HepG2 (cell line): Measurements from ENCODE around the gene THBS4. TPM values are rescaled to one million over a fixed set of nuclear protein-coding genes. Genes with fewer than 3 reads are reported as not detected.

Experiments used
- ATAC-seq: fragments of 200-7000 bp; cut with Tn5 transposase; 3 replicates; pipeline ENCODE4 v1.9.1; 2020; ENCODE audit warnings: mild to moderate bottlenecking, moderate library complexity
- BruUV-seq: library from RNA; stranded (reverse); fragments of 400-500 nt; replicated peaks from 2 replicates; lab custom pipeline; 2021; lab: Mats Ljungman, UMichigan
- CTCF ChIA-PET: fragments of 300-600 bp; formaldehyde crosslinking; extraction: SDS; loops from one replicate; lab custom pipeline; 2021; ENCODE audit warnings: low total read pairs, inconsistent platforms, low intra/inter-chr PET ratio; lab: Yijun Ruan, JAX
- POLR2A ChIA-PET: fragments of 350-600 bp; sonication (Branson Sonifier 250); formaldehyde crosslinking; loops from one replicate; lab custom pipeline; 2020; ENCODE audit warnings: antibody characterized with exemption, inconsistent platforms; lab: Yijun Ruan, JAX
- DNase-seq: peaks from one replicate; pipeline ENCODE4 v3.0.0-alpha.2; 2015; ENCODE audit warnings: low spot score
- FAIRE-seq: peaks from 3 replicates; lab custom pipeline; 2011; peaks lifted over from hg19 to GRCh38; lab: Jason Lieb, UNC
- H2AFZ ChIP-seq: one replicate; pipeline ENCODE4 v1.6.1; 2011; ENCODE audit warnings: low read length, inconsistent platforms
- H3K27ac ChIP-seq: fragments of 300-600 bp; 3 replicates; pipeline ENCODE4 v1.8.0; 2011; ENCODE audit warnings: mixed run types, mild to moderate bottlenecking, mixed read lengths, low read length, inconsistent platforms; ENCODE audit not compliant: insufficient read depth; ENCODE audit errors: extremely low read length
- H3K27me3 ChIP-seq, 2 experiments: fragments of 200-600 bp in 1 of 2; 2 replicates in 1 of 2; 3 replicates in 1 of 2; pipeline versions ENCODE4 v1.6.0 to v1.8.0; 2011; ENCODE audit warnings: low read length in 2 of 2, mild to moderate bottlenecking in 2 of 2, moderate library complexity in 2 of 2, inconsistent platforms in 1 of 2; ENCODE audit not compliant: insufficient read depth in 2 of 2, control insufficient read depth in 1 of 2
- H3K36me3 ChIP-seq, 2 experiments: fragments of 200-600 bp in 1 of 2; replicated peaks in 1 of 2; 2 replicates in 1 of 2; 3 replicates in 1 of 2; pipeline versions ENCODE4 v1.5.1 to v1.8.0; 2011; ENCODE audit warnings: low read length in 2 of 2, inconsistent platforms in 1 of 2; ENCODE audit not compliant: insufficient read depth in 2 of 2, control insufficient read depth in 1 of 2
- H3K4me1 ChIP-seq: 2 replicates; pipeline ENCODE4 v1.5.1; 2012; ENCODE audit warnings: low read length, inconsistent platforms; ENCODE audit not compliant: insufficient read depth
- H3K4me2 ChIP-seq: 2 replicates; pipeline ENCODE4 v1.6.0; 2011; ENCODE audit warnings: low read depth, low read length, inconsistent platforms
- H3K4me3 ChIP-seq, 3 experiments: fragments of 200-600 bp in 1 of 3; sonication (generic), shearing (Covaris generic) in 1 of 3; replicated peaks in 1 of 3; 2 replicates each; pipeline ENCODE4 v1.5.1; 2011 to 2016; ENCODE audit warnings: low read length in 3 of 3, inconsistent platforms in 2 of 3, low read depth in 2 of 3, mild to moderate bottlenecking in 2 of 3, control low read depth in 1 of 3, mixed read lengths in 1 of 3; ENCODE audit not compliant: insufficient read depth in 1 of 3
- H3K79me2 ChIP-seq: one replicate; pipeline ENCODE4 v1.6.1; 2011; ENCODE audit warnings: low read length, inconsistent platforms; ENCODE audit not compliant: insufficient read depth
- H3K9ac ChIP-seq: 2 replicates; pipeline ENCODE4 v1.6.0; 2011; ENCODE audit warnings: mild to moderate bottlenecking, low read depth, low read length, inconsistent platforms; ENCODE audit not compliant: insufficient read depth
- H3K9me3 ChIP-seq: 2 replicates; pipeline ENCODE4 v1.5.1; 2012; ENCODE audit warnings: mild to moderate bottlenecking, low read length
- H4K20me1 ChIP-seq: 2 replicates; pipeline ENCODE4 v1.6.0; 2011; ENCODE audit warnings: inconsistent platforms, mild to moderate bottlenecking, low read length, moderate library complexity; ENCODE audit not compliant: insufficient read depth
- ARHGAP35 ChIP-seq: sonication (generic); formaldehyde crosslinking; IDR thresholded peaks from 2 replicates; pipeline ENCODE4 v1.9.0; 2022; ENCODE audit warnings: mild to moderate bottlenecking, inconsistent platforms, moderate library complexity, missing genetic modification reagents, borderline replicate concordance
- ATF6 ChIP-seq: sonication (generic); formaldehyde crosslinking; conservative IDR thresholded peaks from 2 replicates; pipeline ENCODE4 v1.4.0; 2020; ENCODE audit warnings: missing genetic modification reagents
- HOXA3 ChIP-seq: sonication (generic); formaldehyde crosslinking; IDR thresholded peaks from 2 replicates; pipeline ENCODE4 v1.5.0; 2020; ENCODE audit warnings: missing genetic modification reagents
- KDM3A ChIP-seq: IDR thresholded peaks from 2 replicates; pipeline ENCODE4 v1.6.1; 2018; ENCODE audit warnings: low read depth, missing compliant biosample characterization
- KLF11 ChIP-seq: IDR thresholded peaks from 2 replicates; pipeline ENCODE4 v1.6.1; 2016; ENCODE audit warnings: missing compliant biosample characterization
- NFYB ChIP-seq: sonication (generic); formaldehyde crosslinking; IDR thresholded peaks from 2 replicates; pipeline ENCODE4 v1.4.0; 2020; ENCODE audit warnings: missing genetic modification reagents
- NR2F1 ChIP-seq, 2 experiments: fragments of 450-650 bp in 1 of 2; formaldehyde crosslinking in 1 of 2; IDR thresholded peaks; 2 replicates each; pipeline versions ENCODE4 v1.5.0 to v1.6.1; 2016 to 2020; ENCODE audit warnings: mild to moderate bottlenecking in 1 of 2, missing compliant biosample characterization in 1 of 2, missing genetic modification reagents in 1 of 2, moderate library complexity in 1 of 2
- PHB2 ChIP-seq: fragments of 450-650 bp; IDR thresholded peaks from 2 replicates; pipeline ENCODE4 v1.6.1; 2018; ENCODE audit not compliant: partially characterized antibody
- SALL1 ChIP-seq: sonication (generic); formaldehyde crosslinking; IDR thresholded peaks from 2 replicates; pipeline ENCODE4 v1.8.0; 2022; ENCODE audit warnings: mild to moderate bottlenecking, missing genetic modification reagents
- SNAI1 ChIP-seq: sonication (generic); formaldehyde crosslinking; IDR thresholded peaks from 2 replicates; pipeline ENCODE4 v1.5.0; 2020; ENCODE audit warnings: mild to moderate bottlenecking, missing genetic modification reagents, borderline replicate concordance
- TAF15 ChIP-seq: fragments of 200-400 bp; formaldehyde crosslinking; IDR thresholded peaks from one replicate; pipeline ENCODE4 v1.6.1; 2018; ENCODE audit warnings: mild to moderate bottlenecking, low read depth, low read length; ENCODE audit not compliant: poor library complexity, severe bottlenecking
- TEF ChIP-seq: sonication (generic); formaldehyde crosslinking; IDR thresholded peaks from 2 replicates; pipeline ENCODE4 v1.5.0; 2020; ENCODE audit warnings: missing genetic modification reagents
- THAP9 ChIP-seq: sonication (generic); formaldehyde crosslinking; IDR thresholded peaks from 2 replicates; pipeline ENCODE4; 2020; ENCODE audit warnings: missing genetic modification reagents, mild to moderate bottlenecking, borderline replicate concordance
- YEATS2 ChIP-seq: sonication (generic); formaldehyde crosslinking; IDR thresholded peaks from 2 replicates; pipeline ENCODE4 v1.4.0; 2020; ENCODE audit warnings: missing genetic modification reagents, borderline replicate concordance
- ZNF235 ChIP-seq: sonication (generic); formaldehyde crosslinking; IDR thresholded peaks from 2 replicates; pipeline ENCODE4 v1.8.1; 2023; ENCODE audit warnings: mild to moderate bottlenecking, missing genetic modification reagents, borderline replicate concordance
- ZNF326 ChIP-seq: sonication (generic); formaldehyde crosslinking; IDR thresholded peaks from 2 replicates; pipeline ENCODE4 v1.4.0; 2020; ENCODE audit warnings: missing genetic modification reagents, borderline replicate concordance
- ZNF562 ChIP-seq: sonication (generic); formaldehyde crosslinking; IDR thresholded peaks from 2 replicates; pipeline ENCODE4 v1.8.0; 2022; ENCODE audit warnings: missing genetic modification reagents, borderline replicate concordance
- ZSCAN20 ChIP-seq: sonication (generic); formaldehyde crosslinking; IDR thresholded peaks from 2 replicates; pipeline ENCODE4 v1.4.0; 2020; ENCODE audit warnings: missing genetic modification reagents, mild to moderate bottlenecking, borderline replicate concordance
- ZSCAN30 ChIP-seq: sonication (generic); formaldehyde crosslinking; IDR thresholded peaks from 2 replicates; pipeline ENCODE4 v1.5.0; 2020; ENCODE audit warnings: mild to moderate bottlenecking, missing genetic modification reagents
- in situ Hi-C: cut with HindIII; loops from 2 replicates; pipeline ENCODE4 v1.10.0; 2017; ENCODE audit warnings: low pct_unique_long_range_greater_than_20kb; ENCODE audit not compliant: extremely low pct_ligation_motif_present
- intact Hi-C: fragments of 100-400 bp; cut with micrococcal nuclease; formaldehyde crosslinking; loops from one replicate; pipeline ENCODE4 v1.10.0; 2022; ENCODE audit not compliant: unreplicated experiment
- polyA plus RNA-seq, 8 experiments: library from polyadenylated mRNA; depleted of rRNA in 3 of 8; stranded (reverse) in 7 of 8; unstranded in 1 of 8; fragments of >200 nt; fragmentation: Illumina TruSeq in 4 of 8; extraction: Trizol in 4 of 8; gene quantifications; 2 replicates each; pipeline versions ENCODE4 v1.2.1 to v1.2.3, GENCODE V29; 2011 to 2016; ENCODE audit warnings: low read depth in 4 of 8, missing spikeins in 1 of 8, mixed read lengths in 1 of 8; ENCODE audit not compliant: insufficient read depth in 1 of 8
- total RNA-seq, 5 experiments: library from RNA; depleted of rRNA; stranded (reverse); fragments of >200 nt; fragmentation: Illumina TruSeq; extraction: Trizol; gene quantifications; 2 replicates each; pipeline ENCODE4 v1.2.3, GENCODE V29; 2016; ENCODE audit warnings: low read depth in 1 of 5
- TF ChIP-seq, protein P1 (sequence below): sonication (generic); formaldehyde crosslinking; conservative IDR thresholded peaks from 2 replicates; pipeline ENCODE4 v1.5.0; 2020; ENCODE audit warnings: missing genetic modification reagents

THBS4 gene
- total and polyA plus RNA-seq, 2 of the 13 experiments (the other 11 are each of a cell fraction or from before 2014, with no cell fraction given): 0.60 to 1.2 TPM

- DNase-seq (no peak), ATAC-seq (no peak), FAIRE-seq (no peak)
- Histone ChIP-seq H3K9me3 (no peaks in the 10 kb centered on the region), H3K4me3 (no peak overlapping the region), H3K79me2 (no peaks in the 10 kb centered on the region), H3K9ac (no peak overlapping the region), H2AFZ (no peak overlapping the region), H3K27me3 (no peaks in the 10 kb centered on the region), H3K4me1 (no peaks in the 10 kb centered on the region), H3K4me2 (no peak overlapping the region), H3K36me3 (no peaks in the 10 kb centered on the region), H4K20me1 (no peaks in the 10 kb centered on the region), H3K27ac (no peak overlapping the region)
- BruUV-seq: no TSS peak
- ChIA-PET CTCF (no interaction called here), POLR2A (no interaction called here)
- intact Hi-C loops (no loop called here), in situ Hi-C loops (no loop called here)
- TF ChIP-seq KLF11 (CRISPR knock-in tag) (no peak), TEF (CRISPR knock-in tag) (no peak), KDM3A (CRISPR knock-in tag) (no peak), ZSCAN30 (CRISPR knock-in tag) (no peak), NR2F1 (CRISPR knock-in tag; IDR thresholded peaks at IDR 0.05) (no peak), ARHGAP35 (CRISPR knock-in tag) (no peak), THAP9 (CRISPR knock-in tag) (no peak), TAF15 (no peak), SNAI1 (CRISPR knock-in tag) (no peak), SALL1 (CRISPR knock-in tag) (no peak), NFYB (CRISPR knock-in tag) (no peak), ZNF235 (no peak), ZNF562 (CRISPR knock-in tag) (no peak), ZSCAN20 (CRISPR knock-in tag) (no peak), HOXA3 (CRISPR knock-in tag) (no peak), PHB2 (no peak), ZNF326 (CRISPR knock-in tag) (no peak), ATF6 (no peak), YEATS2 (no peak)
- TF ChIP-seq, protein P1, sequence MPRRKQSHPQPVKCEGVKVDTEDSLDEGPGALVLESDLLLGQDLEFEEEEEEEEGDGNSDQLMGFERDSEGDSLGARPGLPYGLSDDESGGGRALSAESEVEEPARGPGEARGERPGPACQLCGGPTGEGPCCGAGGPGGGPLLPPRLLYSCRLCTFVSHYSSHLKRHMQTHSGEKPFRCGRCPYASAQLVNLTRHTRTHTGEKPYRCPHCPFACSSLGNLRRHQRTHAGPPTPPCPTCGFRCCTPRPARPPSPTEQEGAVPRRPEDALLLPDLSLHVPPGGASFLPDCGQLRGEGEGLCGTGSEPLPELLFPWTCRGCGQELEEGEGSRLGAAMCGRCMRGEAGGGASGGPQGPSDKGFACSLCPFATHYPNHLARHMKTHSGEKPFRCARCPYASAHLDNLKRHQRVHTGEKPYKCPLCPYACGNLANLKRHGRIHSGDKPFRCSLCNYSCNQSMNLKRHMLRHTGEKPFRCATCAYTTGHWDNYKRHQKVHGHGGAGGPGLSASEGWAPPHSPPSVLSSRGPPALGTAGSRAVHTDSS: no peak
These were observed 82.3 kb downstream of the THBS4 start for GRCh38 chr5:80117446-80117845.
